ENCODE measurements around the gene HHAT.

HHAT gene

GRCh38 chr1:210715072-210715471 is 386.4 kb downstream of the HHAT start:
- TF ChIP-seq CTCF (IDR thresholded peaks at IDR 0.05; ENCODE audit: control insufficient read depth, insufficient read depth, low read depth, low read length, missing control alignments) = no peak
- H3K4me3 ChIP-seq (ENCODE audit: control insufficient read depth, low read depth, low read length) = no peak overlapping the region
- no peak for DNase-seq (ENCODE audit: low read depth)

- no peak overlapping the region for H3K4me3 ChIP-seq (ENCODE audit: control insufficient read depth, low read depth, low read length)
- TF ChIP-seq CTCF (IDR thresholded peaks at IDR 0.05; ENCODE audit: control insufficient read depth, insufficient read depth, low read depth, low read length, missing control alignments) = no peak
- DNase-seq (ENCODE audit: low read depth) = no peak
Observed at GRCh38 chr1:210722410-210723081, 393.8 kb downstream of the HHAT start.

- H3K4me3 ChIP-seq (ENCODE audit: control insufficient read depth, low read depth, low read length) = no peak overlapping the region
- no peak for TF ChIP-seq CTCF (IDR thresholded peaks at IDR 0.05; ENCODE audit: control insufficient read depth, insufficient read depth, low read depth, low read length, missing control alignments)
- no peak for DNase-seq (ENCODE audit: low read depth)
Observed at GRCh38 chr1:210723646-210724045, 394.9 kb downstream of the HHAT start.

GRCh38 chr1:210724768-210725167 is 396.1 kb downstream of the HHAT start:
- no peak for TF ChIP-seq CTCF (IDR thresholded peaks at IDR 0.05; ENCODE audit: control insufficient read depth, insufficient read depth, low read depth, low read length, missing control alignments)
- no peak for DNase-seq (ENCODE audit: low read depth)

More at GRCh38 chr1:210724768-210725167, 396.1 kb downstream of the HHAT start:
- no peak overlapping the region for H3K4me3 ChIP-seq (ENCODE audit: control insufficient read depth, low read depth, low read length)

Data from AG09309 (cell line).